Esophagus mucosa (tissue), 1 donor: Measurements from ENCODE around the gene MYO10. TPM values are rescaled to one million over a fixed set of nuclear protein-coding genes. Genes with fewer than 3 reads are reported as not detected.
"Not testable (repeated sequence)": the region's sequence is repeated elsewhere in the genome, so short reads cannot be mapped to it uniquely, and the experiment has no call there.

Experiments used
- ATAC-seq: fragments of 200-7000 bp; cut with Tn5 transposase; one replicate; pipeline ENCODE4 v1.9.1; 2020
- total RNA-seq: library from RNA; stranded (reverse); gene quantifications from one replicate; pipeline ENCODE4 v1.2.4, GENCODE V29; 2023
- donor health status: DM: yes; HTN: yes; CAD: no.

MYO10 gene
- total RNA-seq, 1 donor from 2014 or later: 27.3 TPM

DNA sequence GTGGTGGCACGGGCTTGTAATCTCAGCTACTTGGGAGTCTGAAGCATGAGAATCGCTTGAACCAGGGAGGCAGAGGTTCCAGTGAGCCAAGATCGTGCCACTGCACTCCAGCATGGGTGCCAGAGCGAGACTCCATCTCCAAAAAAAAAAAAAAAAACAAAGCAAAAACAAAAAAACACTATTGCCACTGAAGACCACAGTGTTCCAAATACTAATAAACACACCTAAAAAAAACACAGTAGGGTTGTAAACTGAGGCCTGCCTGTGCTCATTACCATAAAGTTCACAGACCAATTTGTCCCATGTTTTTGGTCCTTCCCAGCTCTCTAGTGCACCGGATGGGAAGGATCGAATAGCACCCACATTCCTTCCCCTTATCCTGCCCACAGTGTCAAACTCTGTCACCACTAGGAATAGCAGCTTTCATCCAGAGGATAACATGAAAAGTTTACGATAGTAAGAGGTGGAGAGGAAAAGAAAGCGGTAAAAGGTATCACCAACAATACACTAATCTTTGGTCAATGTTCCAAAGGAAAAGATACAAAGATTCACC lies 49.2 kb downstream of the MYO10 start:
- ATAC-seq: no peak

DNA sequence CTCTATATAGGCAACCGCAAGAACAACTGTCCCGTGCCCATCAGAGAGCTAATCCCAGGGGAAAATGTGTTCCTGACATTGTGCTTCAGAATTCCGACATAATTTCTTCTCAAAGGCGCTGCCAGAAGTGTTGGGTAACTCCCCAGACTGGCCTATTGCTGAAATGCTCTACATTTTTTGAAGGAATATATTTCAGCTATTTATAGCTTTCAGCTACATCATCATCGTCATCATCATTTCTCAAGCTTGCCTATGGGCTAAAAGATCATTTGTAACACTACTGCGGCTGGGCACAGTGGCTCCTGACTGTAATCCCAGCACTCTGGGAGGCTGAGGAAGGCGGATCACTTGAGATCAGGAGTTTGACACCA lies 49.7 kb downstream of the MYO10 start:
- ATAC-seq: no peak

DNA sequence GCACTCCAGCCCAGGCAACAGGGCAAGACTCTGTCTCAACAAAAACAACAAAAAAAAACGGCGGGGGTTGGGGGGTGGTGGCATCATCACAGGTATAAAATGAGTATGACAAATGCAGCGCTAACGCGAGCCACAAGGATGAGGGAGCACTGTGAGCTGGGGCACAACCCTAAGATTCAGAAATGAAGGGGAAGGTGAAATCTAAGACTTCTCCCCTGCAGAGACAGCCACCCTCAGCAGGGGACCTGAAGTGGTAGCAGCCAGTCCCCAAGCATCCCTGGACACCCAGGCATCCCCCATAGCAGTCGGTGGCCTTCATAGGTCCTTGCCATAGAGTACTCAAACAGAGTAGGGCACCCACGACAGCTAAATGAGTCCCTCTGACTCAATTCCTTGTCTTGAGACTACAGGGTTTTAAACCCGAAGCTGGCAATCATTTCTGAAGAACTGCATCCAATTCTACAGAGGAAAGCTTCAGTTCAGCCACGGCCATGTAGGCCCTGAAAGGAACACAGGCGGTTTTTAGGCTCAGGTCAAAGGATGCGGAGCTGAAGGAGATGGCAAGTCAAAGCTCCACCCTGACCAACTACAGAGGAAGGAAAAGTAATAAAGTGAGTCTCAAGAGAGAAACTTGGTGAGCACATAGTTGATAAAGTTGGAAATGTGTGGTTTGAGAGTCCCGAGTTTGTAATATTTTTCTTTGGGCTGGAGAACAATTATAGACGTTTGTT lies 50.3 kb downstream of the MYO10 start:
- ATAC-seq: peak; percentile 23

DNA sequence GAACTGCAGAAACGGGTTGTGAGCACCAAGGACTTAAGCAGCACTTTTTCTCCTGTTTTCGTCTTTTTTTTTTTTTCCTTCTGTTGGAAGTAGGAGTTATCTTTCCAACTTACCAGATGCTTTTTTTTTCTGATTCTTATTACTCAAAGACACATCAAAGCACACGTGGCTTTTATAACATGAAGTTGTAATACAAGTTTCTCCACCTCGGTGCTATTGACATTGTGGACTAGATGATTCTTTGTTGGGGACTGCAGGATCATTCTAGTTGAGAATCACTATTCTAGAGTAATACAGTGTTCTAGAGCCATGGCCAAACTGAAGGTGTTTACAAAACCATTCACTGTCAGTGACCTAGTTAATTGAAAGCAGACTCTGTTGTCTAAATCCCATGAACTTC lies 51.5 kb downstream of the MYO10 start:
- ATAC-seq: peak; percentile 82

DNA sequence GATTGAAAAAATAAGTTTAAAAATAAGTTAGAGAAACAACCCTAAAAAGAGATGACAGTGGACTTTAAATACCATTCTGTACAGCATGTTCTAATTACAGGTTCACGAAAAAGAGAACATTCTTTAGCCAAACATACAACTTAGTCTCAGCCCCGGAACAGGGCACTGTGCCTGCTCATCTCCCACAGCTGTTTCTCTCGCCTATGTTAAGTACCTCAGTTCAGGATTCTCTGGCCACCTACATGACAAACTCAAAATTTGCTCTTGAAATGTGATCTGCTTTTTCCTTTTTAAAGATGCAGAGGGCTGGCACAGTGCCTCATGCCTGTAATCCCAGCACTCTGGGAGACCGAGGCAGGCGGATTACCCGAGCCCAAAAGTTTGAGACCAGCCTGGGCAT lies 52.3 kb downstream of the MYO10 start:
- ATAC-seq: no peak

DNA sequence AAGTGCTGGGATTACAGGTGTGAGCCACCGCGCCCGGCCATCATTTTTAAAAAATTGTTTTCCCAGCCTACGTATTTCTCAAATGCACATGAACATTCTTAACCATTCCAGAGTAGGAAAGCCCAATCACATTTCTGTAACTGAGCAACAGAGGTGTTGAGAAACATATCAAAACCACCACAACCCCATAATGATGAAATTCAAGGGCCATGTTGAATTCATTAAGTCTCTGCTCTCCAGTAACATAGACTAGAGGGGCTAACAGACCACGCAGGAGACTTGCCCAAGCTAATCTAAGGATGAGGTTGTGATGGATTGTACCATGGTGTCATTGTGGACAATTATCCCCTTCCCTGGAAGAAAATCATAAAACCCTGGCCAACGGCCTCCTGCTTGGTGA lies 52.9 kb downstream of the MYO10 start:
- no peak for ATAC-seq

DNA sequence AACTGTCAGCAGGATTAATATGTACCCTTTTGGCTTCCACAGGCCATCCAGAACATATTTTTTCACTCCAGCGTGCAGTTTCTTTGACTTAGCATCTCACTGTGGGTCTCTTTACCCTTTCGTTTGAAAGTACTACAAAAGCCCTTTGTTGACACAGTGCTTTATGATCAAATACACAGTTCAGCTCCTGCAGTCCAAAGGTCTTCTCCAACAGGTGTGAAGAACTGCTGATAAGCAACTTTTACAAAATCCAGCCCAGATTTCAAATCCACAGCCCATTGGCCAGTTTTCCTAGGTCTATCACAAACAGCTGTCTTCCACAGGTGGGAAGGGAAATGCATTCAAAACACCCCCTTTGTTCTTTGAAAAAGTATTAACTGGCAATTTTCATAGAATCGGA lies 54.8 kb downstream of the MYO10 start:
- ATAC-seq: no peak

DNA sequence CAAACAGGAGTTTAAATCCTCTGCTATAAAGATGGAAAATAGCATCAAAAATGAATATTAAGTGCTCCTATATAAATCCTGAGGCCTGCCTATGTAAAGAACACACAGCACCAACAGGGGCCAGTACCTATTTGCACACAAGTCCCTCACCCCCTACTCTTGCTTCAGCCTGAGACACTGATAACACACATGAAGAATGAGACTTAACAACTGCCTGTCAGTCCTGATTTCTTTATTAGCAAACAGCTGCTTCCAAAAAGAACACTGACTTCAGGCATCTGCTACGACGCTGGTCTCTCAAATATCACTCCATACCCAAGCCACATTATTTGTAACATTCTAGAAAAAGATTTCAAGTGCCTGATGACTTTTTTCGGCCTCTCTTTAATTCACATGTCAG lies 55.5 kb downstream of the MYO10 start:
- no peak for ATAC-seq

DNA sequence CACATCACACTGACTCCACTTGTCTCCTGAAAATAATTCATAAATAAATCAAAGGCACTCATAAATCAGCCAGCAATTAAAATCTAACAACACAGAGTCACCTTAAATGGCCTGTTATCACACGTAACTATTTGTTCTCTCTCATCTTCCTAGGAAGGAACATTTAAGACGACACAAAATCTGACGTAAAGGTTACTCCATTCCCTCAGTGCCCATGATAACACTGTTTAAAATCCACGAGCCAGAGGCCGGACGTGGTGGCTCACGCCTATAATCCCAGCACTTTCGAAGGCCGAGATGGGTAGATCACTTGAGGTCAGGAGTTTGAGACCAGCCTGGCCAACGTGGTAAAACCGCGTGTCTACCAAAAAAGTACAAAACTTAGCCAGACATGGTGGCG lies 56.4 kb downstream of the MYO10 start:
- ATAC-seq: no peak

DNA sequence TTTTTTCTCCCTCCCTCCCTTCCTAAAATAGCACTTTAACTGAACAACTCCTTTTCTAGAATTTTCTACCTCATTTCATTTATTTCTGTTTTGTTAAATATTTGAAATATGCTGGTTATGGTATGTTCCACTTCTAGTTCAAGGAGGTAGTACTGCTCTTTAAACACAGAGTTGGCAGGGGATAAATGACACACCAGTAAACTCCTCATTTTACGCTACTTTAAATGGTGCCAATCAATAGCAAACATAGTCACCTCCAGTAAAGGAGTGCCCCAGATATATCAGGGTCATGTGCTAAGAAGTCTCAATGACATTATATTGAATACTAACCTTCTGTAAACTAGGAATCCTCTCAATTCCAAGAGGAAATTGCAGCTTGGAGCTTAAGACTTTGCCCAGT lies 56.9 kb downstream of the MYO10 start:
- no peak for ATAC-seq

DNA sequence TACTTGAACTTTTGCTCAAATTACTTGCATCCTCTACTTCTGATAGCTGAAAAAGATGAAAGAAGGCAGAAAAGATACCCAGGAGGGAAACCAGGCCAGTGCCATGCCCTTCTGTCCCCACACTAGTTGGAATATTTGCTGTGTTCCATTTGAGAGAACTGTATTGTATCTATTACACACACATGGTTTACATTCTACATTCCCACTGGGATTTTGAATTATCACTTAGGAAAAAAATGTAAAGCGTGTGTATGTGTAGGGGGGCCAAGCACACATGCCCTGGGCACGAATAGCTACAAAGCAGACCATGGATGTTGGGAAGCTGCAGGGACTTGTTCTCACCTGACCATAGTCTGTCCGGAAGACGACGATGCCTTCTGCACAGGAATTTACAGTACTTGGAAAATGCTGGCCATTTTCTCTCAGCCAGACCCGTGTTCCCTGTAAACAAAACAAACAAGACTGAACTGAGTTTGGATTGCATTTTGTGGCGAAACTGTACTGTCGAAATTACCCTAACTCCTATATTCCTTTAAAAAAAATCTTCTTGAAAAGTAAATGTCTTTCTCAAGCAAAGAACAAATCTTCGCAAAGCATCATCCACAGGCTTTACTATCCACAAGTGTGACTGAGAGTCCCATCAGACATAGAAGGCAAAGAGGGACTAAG lies 58.7 kb downstream of the MYO10 start:
- ATAC-seq: no peak

DNA sequence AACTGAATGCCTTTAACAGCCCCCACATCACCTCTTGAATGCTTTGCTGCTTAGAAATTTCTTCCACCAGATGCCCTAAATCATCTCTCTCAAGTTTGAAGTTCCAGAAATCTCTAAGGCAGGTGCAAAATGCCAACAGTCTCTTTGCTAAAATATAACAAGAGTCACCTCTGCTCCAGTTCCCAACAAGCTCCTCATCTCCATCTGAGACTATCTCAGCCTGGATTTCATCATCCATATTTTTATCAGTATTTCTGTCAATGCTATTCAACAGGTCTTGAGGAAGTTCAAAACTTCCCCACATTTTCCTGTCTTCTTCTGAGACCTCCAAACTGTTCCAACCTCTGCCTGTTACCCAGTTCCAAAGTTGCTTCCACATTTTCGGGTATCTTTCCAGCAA lies 61.7 kb downstream of the MYO10 start:
- ATAC-seq: not testable (repeated sequence)

DNA sequence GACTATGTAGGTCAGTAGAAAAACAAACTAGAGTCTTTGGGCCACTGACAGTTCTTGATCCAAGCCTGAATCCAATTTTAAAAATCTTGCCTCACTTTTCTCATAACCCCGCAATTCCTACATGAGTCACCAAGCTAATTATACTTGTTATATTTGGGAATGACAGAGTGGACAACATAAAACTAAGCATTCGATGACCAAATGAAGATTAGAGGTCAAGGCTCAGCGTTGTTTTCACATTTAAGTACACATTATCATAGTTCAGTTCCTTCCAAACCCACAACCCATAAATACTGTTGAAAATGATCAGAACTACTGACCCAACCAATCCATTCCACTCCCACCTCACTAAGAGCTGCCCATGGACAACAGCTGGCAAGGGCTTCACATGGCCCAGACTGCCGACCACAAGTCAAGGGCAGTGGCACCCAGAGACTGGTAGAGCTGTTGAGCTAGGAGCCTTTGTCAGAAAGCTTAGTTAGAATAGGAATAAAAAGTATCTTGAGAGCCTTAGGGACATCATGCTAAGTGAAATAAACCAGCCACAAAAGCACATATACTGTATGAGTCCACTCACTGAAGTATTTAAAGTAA lies 64.2 kb downstream of the MYO10 start:
- no peak for ATAC-seq

DNA sequence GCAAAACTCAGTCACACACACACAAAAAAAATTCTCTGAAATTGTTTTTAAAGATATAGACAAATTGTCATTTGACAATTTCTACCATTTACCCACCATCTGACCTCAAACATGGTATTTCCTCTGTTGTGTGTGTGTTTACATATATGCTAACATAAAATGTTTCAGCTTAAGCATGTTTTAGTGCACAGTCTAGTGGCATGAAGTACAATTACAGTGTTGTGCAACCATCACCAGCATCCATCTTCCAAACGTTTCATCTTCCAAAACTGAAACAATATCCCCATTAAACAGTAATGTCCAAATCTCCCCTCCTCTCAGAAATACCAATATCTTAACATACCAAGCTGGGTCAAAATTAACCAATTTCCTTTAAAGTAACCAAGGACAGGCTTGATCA lies 65.2 kb downstream of the MYO10 start:
- ATAC-seq: peak; percentile 42

DNA sequence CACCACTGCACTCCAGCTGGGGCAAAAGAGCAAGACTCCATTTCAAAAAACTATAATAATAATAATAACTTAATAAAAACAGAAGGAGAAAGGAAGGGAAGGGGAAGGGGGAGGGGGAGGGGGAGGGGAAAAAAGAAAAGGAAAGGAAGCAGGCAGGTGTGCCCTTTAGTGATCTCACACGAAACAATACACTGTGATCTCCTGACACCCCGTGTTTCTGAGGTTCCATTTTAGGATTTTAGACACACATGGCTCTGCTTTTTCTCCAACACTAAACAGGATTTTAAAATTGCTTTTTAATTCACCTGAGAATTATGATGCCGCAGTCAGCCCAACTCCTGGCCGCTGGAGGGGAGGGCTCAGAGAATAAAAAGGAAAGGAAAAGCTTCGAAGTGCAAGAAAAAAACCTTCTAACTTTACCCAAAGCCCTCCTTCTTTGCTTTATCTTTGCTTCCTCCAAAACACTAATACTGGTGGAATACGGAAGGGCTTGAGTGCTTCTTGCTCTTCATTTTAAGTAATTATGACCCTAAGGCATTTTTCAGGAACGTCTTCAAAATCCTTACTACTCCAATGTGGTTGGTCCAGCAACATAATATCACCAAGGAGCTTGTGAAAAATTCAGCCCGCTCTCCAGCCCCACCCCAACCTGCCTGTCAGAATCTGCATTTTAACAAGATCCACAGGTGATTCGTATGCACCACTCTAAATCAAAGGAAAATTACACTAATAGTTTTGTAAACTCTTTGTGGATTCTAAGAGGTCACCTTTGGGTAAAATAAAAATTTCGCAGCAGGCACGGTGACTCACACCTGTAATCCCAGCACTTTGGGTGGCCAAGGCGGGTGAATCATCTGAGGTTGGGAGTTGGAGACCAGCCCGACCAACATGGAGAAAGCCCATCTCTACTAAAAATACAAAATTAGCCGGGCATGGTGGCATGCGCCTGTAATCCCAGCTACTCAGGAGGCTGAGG lies 66.0 kb downstream of the MYO10 start:
- peak; percentile 83 for ATAC-seq

DNA sequence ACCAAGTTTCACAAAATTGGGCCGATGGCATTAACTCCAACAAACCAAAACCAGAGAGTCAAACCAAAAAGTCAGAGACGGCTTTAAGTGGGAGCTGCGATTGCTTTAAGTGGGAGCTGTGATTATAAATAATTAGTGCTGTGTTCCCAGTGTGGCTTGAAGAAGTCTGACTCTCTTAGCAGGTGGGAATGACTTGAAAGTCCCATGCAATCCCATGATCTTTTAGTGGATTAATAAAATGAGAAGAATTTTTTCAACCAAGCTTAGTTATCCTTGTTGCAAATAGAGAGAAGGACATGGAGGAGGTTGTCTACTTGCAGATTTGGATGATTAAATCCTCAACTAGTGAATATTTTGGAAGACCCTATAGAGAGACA lies 68.5 kb downstream of the MYO10 start:
- ATAC-seq: no peak

DNA sequence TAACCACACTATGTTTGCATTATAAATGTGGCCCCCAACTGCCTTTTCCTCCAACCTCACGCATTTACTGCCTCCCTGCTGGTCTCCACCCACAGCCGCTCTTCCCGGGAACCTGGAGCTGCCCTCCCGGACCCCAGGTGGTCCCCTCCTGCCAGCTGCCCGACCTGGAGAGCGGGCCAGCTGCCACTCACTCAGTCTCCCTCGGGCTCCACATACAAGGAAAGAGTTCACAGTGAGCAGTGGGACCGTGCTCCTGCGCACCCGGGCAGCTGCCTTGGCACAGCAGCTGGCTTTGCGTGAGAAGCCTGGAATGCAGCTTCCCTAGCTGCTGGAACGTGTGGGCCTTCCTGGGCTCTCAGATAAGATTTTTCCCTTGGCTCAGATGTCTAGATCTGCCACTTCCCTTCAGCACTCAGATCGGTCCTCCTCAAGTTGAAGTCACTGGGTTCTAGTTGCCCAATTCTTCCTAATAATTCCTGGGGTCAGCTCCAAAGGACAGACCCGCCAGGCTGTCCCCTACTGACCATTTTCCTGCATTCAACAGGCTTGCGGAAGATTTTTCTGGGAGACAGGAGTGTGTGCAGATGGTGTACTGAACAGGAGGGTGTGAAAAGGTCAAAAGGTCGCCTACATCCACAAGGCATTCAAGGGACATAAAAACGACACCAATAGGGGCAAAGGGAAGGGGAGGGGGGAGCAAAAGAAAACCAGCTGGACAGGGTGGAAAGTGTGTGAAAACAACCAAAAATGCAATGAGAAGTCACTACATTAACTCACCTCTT lies 69.1 kb downstream of the MYO10 start:
- ATAC-seq: no peak

DNA sequence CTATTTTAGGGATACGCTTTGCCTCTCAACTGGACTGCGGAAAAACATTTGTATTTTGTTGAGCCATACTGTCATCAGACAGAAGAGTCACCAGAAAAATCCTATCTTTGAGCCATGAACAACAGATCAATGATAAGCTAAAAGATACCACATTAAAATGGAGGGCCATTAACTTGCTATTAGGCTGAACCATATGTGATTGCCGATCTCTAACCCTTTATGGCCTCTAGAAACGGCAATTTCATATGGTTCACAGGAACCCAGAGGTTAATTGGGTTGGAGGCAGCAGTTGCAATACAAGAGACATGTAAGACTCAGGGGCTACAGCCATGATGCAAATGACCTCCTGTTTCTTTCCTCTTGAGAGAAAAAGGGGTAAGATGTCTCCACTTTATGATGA lies 69.8 kb downstream of the MYO10 start:
- ATAC-seq: no peak

DNA sequence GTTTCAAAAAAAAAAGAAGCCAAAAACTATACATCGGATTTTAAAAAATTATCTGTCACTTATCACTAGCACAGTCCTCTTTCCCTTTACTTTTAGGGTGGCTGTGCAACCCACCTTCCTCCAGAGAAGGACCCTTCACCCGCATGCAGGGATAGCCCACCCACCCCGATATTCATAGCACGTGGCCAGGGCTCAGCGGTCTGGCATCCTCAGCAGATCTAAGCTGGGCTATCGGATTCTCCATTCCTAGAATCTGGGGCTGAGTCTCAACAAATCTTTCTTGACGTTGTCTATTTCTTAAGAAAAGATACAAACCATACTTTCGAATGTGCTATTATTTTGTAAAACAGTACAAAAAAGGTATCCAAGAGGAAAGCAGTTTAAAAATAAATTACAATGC lies 70.9 kb downstream of the MYO10 start:
- no peak for ATAC-seq

DNA sequence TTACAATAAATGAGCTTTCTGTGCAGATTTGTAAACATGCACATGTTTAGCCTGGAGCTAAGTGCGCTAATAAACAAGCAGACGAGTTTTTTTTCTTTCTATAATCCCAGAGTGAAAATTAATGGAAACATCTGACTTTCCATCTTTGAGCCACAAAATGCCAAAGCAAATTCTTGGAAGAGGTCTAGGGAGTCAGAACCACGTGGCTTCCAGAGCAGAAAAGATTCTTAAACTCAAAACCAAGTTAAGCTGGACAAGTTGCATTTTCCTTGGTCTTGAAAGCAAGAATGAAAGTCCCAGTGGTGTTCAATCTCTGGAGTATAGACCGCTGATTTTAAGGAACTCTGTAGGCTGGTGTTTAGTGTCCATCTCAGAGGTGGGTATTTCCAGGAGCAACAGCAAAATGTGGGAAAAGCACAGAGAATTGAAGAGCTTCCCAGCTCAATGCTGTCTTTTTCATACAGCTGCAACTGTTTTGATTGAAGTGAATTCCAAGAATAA lies 71.4 kb downstream of the MYO10 start:
- no peak for ATAC-seq

DNA sequence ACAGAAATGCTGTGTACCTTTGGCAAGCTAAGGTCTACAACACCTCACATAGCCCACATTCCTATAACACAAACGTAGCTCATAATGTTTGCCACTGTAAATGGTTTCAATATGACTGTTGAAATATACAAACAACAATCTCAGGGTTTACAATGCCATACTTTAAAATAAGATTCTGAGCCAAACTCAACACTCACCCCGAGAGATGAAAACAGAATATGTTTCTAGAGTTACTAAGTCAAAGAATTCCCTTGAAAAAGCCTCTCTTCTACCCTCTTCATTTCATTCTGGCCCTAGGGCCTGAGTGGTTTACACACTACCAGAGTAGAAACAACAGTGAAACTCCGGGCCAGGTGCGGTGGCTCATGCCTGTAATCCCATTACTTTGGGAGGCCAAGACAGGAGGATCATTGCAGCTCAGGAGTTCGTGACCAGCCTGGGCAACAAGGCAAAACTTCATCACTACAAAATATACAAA lies 72.6 kb downstream of the MYO10 start:
- no peak for ATAC-seq

DNA sequence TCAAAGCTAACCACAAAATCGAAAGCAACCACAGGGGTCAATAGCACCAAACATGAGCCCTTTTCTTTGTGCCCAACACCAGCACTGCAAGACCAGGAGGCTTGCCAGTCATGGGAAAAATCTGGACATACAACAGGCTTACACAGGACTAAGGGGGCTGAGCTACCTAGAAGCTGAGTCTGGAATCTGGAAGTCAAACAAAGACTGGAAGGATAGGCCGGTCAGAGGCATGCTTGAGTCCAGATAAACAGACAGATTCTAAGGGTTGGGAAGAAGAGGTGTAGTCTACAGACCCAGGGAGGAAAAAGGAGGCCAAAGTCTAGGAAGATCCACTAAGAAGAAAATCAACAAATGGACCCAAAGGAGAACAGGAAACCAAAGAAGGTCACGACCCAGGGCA lies 73.3 kb downstream of the MYO10 start:
- ATAC-seq: no peak
